ENCODE data around the gene IGF1R. TPM values are rescaled to one million over a fixed set of nuclear protein-coding genes. Genes with fewer than 3 reads are reported as not detected.

Gene IGF1R
- total RNA-seq, 1 donor from 2014 or later = 31.9 TPM

GRCh38 chr15:98798375-98798893, 150.1 kb downstream of the IGF1R start:
- DNase-seq = no peak

GRCh38 chr15:98799461-98800390, 151.4 kb downstream of the IGF1R start:
- DNase-seq = peak; percentile 61

DNA sequence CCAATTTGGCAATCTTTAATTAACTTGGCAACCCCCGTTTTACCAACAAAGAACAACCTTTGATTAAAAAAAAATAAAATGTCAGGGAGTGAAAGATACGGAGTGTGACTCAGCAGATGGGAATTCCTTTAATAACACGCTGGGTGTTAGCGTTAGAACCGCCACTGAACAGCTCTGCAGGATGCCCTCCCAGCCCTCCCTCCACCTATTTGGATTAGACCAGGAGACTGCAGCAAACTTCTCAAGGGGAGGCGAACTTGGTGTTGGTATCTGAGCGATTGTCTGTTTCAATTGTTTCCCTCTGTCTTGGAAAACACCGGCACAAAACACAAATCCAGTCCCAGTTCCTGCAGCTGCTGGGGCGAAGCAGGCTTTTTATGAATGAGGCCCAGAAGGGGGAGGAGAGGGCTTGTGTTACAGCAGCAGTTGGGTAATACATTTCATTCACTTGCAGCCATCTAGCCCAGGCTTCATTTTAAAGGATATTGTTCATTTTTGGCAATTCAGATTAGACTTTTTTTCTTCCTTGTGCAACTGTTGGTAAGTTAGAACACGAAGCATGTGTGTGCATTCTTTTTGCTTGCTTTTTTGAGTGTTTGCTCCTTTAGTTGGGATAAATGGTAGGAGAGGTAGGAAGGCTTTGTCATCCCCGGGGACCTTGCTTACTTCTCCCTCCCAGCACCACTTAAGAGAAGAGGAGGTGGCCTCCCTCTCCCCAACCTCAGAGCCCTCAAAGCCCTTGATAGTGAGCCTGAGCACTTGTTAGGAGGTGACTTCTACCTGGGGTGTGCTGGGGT, 152.3 kb downstream of the IGF1R start:
- peak; percentile 91 for DNase-seq

- no peak for DNase-seq
Observed at GRCh38 chr15:98801234-98801561, 152.9 kb downstream of the IGF1R start.

GRCh38 chr15:98802187-98802586, 153.8 kb downstream of the IGF1R start:
- no peak for DNase-seq

DNA sequence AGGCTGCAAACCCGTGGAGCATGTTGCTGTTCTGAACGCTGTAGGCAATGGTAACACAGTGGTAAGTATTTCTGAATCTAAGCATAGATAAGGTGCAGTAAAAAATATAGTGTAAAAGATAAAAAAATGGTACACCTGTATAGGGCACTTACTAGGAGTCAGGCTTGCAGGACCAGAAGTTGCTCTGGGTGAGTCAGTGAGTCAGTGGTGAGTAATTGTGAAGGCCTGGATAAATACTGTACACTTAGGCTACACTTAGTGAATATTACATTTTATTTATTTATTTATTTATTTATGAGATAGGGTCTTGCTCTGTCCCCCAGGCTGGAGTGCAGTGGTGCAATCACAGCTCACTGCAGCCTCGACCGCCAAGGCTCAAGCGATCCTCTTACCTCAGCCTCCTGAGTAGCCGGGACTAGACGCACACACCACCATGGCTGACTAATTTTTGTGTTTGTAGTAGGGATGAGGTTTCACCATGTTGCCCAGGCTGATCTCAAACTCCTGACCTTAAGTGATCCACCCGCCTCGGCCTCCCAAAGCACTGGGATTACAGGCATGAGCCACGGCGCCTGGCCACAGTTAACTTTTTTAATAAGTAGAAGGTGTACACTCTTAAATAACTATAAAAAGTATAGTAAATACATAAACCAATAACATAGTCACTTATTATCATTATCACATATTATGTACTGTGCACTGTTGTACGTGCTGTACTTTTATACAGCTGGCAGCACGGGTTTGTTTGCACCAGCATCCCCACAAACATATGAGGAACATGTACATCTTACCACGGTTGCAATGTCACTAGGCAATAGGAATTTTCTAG, 155.1 kb downstream of the IGF1R start:
- DNase-seq = no peak

DNA sequence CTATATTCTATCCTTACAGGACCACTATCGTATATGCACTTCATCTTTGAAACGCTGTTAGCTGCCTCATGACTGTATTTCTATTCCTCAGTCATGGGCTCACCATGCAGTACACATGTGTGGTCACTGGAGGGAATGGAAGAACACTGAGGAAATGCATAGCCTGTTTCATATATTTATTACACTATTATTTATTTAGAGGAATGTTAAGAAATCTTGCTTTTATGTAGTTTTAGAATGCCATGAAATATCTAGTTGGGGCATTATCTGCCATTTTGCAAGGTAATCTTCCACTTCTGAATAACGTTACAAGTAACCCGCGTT, 155.7 kb downstream of the IGF1R start:
- no peak for DNase-seq

DNA sequence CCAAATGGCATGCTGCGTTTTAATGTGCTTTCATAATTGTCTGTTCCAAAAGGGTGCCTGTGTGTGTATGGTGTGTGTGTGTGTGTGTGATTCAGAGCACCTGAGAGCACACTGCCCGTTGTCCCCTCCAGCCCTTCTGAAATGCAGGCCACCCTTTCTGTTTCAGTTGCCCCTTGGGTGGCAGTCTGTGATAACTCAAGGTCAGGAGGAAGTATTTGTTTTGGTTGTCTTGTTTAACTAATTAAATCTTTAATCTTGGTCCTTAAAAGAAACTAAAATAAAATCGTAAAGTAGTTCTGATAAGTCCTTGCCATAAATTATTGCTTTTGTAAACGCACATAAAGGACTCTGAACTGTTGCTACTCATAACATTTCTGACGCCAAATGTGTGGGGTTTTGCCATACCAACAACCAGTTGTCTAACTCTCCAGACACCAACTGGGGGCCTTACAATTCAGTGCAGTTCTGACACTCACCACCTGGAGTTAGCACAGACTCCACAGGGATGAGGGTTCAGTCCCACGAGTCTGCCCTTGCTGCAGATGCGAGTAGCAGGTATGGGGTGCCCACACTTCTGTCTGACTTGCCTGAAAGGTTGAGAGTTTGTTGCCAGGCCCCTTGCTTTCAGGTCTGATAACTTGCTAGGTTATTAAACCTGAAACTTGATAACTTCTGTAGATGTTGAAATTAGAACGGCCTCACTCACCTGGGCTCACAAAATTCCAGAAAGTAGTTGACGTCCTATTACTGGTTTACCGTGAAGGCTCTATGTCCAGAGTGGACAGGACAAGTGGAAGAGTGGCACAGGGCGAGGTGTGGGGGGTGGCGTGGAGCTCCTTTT, 157.3 kb downstream of the IGF1R start:
- no peak for DNase-seq

GRCh38 chr15:98806275-98806895, 158.0 kb downstream of the IGF1R start:
- no peak for DNase-seq

DNA sequence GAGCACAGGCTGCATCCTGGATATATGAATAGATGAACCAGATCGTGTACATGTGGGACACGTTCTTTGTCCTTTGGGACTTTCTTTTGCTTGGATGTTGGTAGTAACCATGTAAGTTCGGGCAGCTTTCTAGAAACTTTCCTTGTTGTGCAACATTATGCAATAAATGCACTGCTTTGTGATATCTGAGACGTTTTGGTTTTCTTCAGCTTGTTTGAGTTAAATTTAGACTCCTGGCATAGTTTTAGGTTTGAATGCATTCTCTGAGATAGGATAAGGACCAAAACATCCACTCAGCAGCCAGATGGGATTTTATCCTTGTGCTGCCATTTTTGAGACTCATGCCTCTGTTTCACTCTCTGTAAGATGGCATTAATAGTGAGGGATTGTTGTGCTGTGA, 158.9 kb downstream of the IGF1R start:
- DNase-seq = peak; percentile 78

- no peak for DNase-seq
Observed at GRCh38 chr15:98809273-98809672, 160.9 kb downstream of the IGF1R start.

GRCh38 chr15:98812716-98813446, 164.5 kb downstream of the IGF1R start:
- no peak for DNase-seq

GRCh38 chr15:98813951-98814350, 165.6 kb downstream of the IGF1R start:
- no peak for DNase-seq

DNA sequence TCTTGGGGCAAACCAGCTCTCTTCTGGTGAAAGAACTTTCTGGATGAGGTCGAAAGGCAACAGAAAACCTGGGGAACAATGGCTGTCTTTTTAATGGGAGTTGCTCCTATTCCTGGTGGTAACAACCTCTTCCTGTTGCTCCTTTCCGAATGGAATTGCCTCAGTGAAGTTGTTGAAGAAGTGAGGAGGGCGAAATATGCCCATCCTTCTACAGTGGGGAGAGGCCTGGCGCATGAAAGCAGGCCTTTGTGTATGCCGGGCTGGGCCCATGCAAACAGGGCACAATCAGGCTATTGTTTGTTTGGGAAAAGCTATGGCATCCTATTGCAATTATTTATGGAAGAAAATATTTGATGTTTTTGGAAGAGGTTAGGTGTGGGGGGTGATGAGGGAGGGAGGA, 166.9 kb downstream of the IGF1R start:
- no peak for DNase-seq

GRCh38 chr15:98817745-98818144, 169.4 kb downstream of the IGF1R start:
- DNase-seq = no peak

DNA sequence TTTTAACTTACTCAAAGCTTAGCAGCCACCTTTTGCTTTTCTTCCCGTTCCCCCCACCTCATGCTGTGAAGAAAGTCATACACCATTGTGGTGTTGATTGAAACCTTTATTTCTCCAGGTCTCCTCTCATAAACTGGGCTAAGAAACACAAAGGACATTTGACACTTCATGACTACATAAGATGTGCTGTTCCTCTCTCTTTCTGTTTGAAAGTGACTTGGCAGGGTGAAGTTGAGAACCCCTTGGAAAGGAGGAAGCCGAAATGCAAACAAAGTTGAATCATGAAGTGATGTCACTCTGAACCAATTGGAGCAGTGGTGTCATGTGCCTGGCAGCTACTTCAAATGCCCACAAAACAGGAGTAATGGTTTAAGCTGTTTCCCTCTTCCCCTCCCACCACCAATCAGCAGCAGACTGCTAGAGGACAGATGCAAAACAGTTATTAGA, 174.7 kb downstream of the IGF1R start:
- peak; percentile 84 for DNase-seq

DNA sequence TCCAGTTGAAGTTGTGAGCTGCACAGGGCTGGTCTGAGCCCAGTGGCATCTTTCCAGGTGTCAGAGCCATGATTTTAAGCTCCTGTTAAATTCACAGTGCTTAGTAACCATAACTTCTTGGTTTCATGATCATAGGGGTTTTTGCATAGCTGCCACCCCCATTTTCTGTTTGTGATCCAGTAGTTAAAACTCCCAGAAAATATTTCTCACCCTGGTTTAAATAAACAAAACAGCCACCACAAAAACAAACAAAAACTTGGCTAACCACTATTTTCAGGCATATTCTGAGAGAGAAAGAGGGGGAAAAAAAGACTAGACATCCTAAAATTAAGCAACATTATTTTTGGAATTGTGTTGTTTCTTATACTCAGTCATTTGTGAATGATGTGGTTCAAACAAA, 175.3 kb downstream of the IGF1R start:
- no peak for DNase-seq

DNA sequence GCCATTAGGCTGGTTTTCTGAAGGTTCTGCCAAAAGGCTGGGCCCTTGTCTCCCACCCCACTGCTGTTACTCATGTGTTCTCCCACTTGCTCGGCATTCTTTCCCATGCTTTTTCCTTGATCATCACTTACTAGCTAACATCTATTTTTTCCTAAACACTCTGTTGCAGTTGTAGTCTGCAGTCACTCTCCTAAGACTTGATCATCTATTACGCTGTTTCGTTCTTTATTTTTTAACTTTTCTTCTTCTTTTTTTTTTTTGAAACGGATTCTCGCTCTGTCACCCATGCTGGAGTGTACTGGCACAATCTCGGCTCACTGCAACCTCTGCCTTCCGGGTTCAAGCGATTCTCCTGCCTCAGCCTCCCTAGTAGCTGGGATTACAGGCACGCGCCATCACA, 176.3 kb downstream of the IGF1R start:
- no peak for DNase-seq

- DNase-seq = no peak
Observed at GRCh38 chr15:98826658-98827057, 178.3 kb downstream of the IGF1R start.

- DNase-seq = no peak
Observed at GRCh38 chr15:98827217-98827616, 178.9 kb downstream of the IGF1R start.

Measured in skin of body (tissue), 2 donors.